Naive B cell (primary cell): ENCODE measurements around the gene FGF3. TPM values are rescaled to one million over a fixed set of nuclear protein-coding genes. Genes with fewer than 3 reads are reported as not detected.
A peak's percentile ranks its signal among the peaks of the same experiment; 100 is the strongest.

Experiments used
- ATAC-seq, 2 donors: fragments of 150-1000 bp; cut with Tn5 transposase; 2 replicates each; pipeline ENCODE4 v1.10.0; 2021; ENCODE audit warnings: low read depth in 2 of 2, mild to moderate bottlenecking in 2 of 2, moderate library complexity in 2 of 2
- DNase-seq: peaks from one replicate; pipeline ENCODE4 v3.0.0; 2022
- H3K27ac Mint-ChIP-seq, 6 donors: one replicate each; pipeline ENCODE4 v1.8.0; 2020 to 2022; ENCODE audit warnings: mild to moderate bottlenecking in 6 of 6, mixed read lengths in 6 of 6, moderate library complexity in 5 of 6, inconsistent platforms in 2 of 6
- H3K27me3 Mint-ChIP-seq, 3 donors: one replicate each; pipeline ENCODE4 v1.8.0; 2021 to 2022; ENCODE audit warnings: mixed read lengths in 3 of 3, mild to moderate bottlenecking in 1 of 3
- H3K36me3 Mint-ChIP-seq, 2 donors: one replicate each; pipeline ENCODE4 v1.8.0; 2020 to 2022; ENCODE audit warnings: mixed read lengths in 2 of 2, inconsistent platforms in 1 of 2, mild to moderate bottlenecking in 1 of 2
- H3K4me1 Mint-ChIP-seq, 3 donors: one replicate each; pipeline ENCODE4 v1.8.0; 2020 to 2022; ENCODE audit warnings: mixed read lengths in 3 of 3, inconsistent platforms in 1 of 3, mild to moderate bottlenecking in 1 of 3, moderate library complexity in 1 of 3
- H3K4me3 Mint-ChIP-seq, 8 donors: one replicate each; pipeline ENCODE4 v1.8.0; 2020 to 2022; ENCODE audit warnings: mild to moderate bottlenecking in 8 of 8, mixed read lengths in 8 of 8, moderate library complexity in 8 of 8, inconsistent platforms in 2 of 8
- H3K9me3 Mint-ChIP-seq, 7 donors: one replicate each; pipeline ENCODE4 v1.8.0; 2020 to 2022; ENCODE audit warnings: mixed read lengths in 7 of 7, mild to moderate bottlenecking in 5 of 7, inconsistent platforms in 2 of 7, moderate library complexity in 1 of 7
- polyA plus RNA-seq, 6 donors: library from polyadenylated mRNA; unstranded; fragments of 300-500 nt; fragmentation: Illumina TruSeq; gene quantifications; one replicate each; pipeline ENCODE4 v1.2.3, GENCODE V29; 2021; ENCODE audit warnings: low read depth in 6 of 6

FGF3 gene
- polyA plus RNA-seq, 6 donors from 2014 or later: not detected

- peaks cover 0 to 5% (median 0%) of the 10 kb centered on the region in 3 donors for H3K4me1 Mint-ChIP-seq
- H3K36me3 Mint-ChIP-seq: no peaks in the 10 kb centered on the region
- H3K27ac Mint-ChIP-seq: no peak overlapping the region
- peaks cover 0 to 5% (median 0%) of the 10 kb centered on the region in 7 donors for H3K9me3 Mint-ChIP-seq
- H3K27me3 Mint-ChIP-seq: peaks cover 20 to 30% (median 26%) of the 10 kb centered on the region in 3 donors
- ATAC-seq: no peak
- no peak overlapping the region for H3K4me3 Mint-ChIP-seq
- no peak for DNase-seq
Measured at GRCh38 chr11:69840371-69841169, 21.4 kb upstream of the FGF3 start.

- H3K27me3 Mint-ChIP-seq: peaks cover 20 to 41% (median 35%) of the 10 kb centered on the region in 3 donors
- H3K36me3 Mint-ChIP-seq: no peaks in the 10 kb centered on the region
- H3K27ac Mint-ChIP-seq: no peak overlapping the region
- ATAC-seq: no peak
- peaks cover 0 to 5% (median 0%) of the 10 kb centered on the region in 7 donors for H3K9me3 Mint-ChIP-seq
- H3K4me1 Mint-ChIP-seq: peaks cover 0 to 5% (median 0%) of the 10 kb centered on the region in 3 donors
- H3K4me3 Mint-ChIP-seq: no peak overlapping the region
- DNase-seq: no peak
Measured at GRCh38 chr11:69839516-69839915, 20.3 kb upstream of the FGF3 start.

- DNase-seq (no peak), ATAC-seq (no peak)
- Mint-ChIP-seq H3K36me3 (no peaks in the 10 kb centered on the region), H3K9me3 (peaks cover 0 to 5% (median 0%) of the 10 kb centered on the region in 7 donors), H3K4me3 (no peak overlapping the region), H3K4me1 (peaks cover 0 to 5% (median 0%) of the 10 kb centered on the region in 3 donors), H3K27ac (no peak overlapping the region), H3K27me3 (peaks cover 28 to 47% (median 43%) of the 10 kb centered on the region in 3 donors)
Measured at GRCh38 chr11:69837791-69838190, 18.6 kb upstream of the FGF3 start.

- H3K27me3 Mint-ChIP-seq: peaks cover 23 to 56% (median 50%) of the 10 kb centered on the region in 3 donors
- no peak overlapping the region for H3K4me3 Mint-ChIP-seq
- peaks cover 0 to 3% (median 0%) of the 10 kb centered on the region in 7 donors for H3K9me3 Mint-ChIP-seq
- H3K36me3 Mint-ChIP-seq: no peaks in the 10 kb centered on the region
- DNase-seq (no peak), ATAC-seq (no peak)
- H3K4me1 Mint-ChIP-seq: peaks cover 0 to 3% (median 0%) of the 10 kb centered on the region in 3 donors
- no peak overlapping the region for H3K27ac Mint-ChIP-seq
Measured at GRCh38 chr11:69836401-69836800, 17.2 kb upstream of the FGF3 start.

GRCh38 chr11:69834811-69835800 is 15.9 kb upstream of the FGF3 start:
- Mint-ChIP-seq H3K4me3 (no peak overlapping the region), H3K27me3 (peaks cover 19 to 61% (median 50%) of the 10 kb centered on the region in 3 donors), H3K9me3 (no peaks in the 10 kb centered on the region), H3K4me1 (no peaks in the 10 kb centered on the region), H3K36me3 (no peaks in the 10 kb centered on the region), H3K27ac (no peak overlapping the region)
- no peak for ATAC-seq
- no peak for DNase-seq

- Mint-ChIP-seq H3K36me3 (no peaks in the 10 kb centered on the region), H3K4me1 (no peaks in the 10 kb centered on the region), H3K4me3 (no peak overlapping the region), H3K9me3 (no peaks in the 10 kb centered on the region), H3K27me3 (peaks cover 19 to 61% (median 50%) of the 10 kb centered on the region in 3 donors), H3K27ac (no peak overlapping the region)
- no peak for DNase-seq
- ATAC-seq: no peak
Measured at GRCh38 chr11:69834251-69834650, 15.0 kb upstream of the FGF3 start.

- Mint-ChIP-seq H3K27me3 (peaks cover 14 to 55% (median 42%) of the 10 kb centered on the region in 3 donors), H3K4me1 (no peaks in the 10 kb centered on the region), H3K9me3 (peaks cover 0 to 2% (median 0%) of the 10 kb centered on the region in 7 donors), H3K36me3 (no peaks in the 10 kb centered on the region), H3K4me3 (peak overlapping the region in 1 of 8 donors; percentile 22), H3K27ac (no peak overlapping the region)
- DNase-seq (no peak), ATAC-seq (no peak)
Measured at GRCh38 chr11:69832561-69833413, 13.6 kb upstream of the FGF3 start.

- no peak overlapping the region for H3K27ac Mint-ChIP-seq
- H3K9me3 Mint-ChIP-seq: peaks cover 0 to 7% (median 4%) of the 10 kb centered on the region in 7 donors
- H3K4me3 Mint-ChIP-seq: no peak overlapping the region
- ATAC-seq: no peak
- no peak for DNase-seq
- H3K4me1 Mint-ChIP-seq: no peaks in the 10 kb centered on the region
- no peaks in the 10 kb centered on the region for H3K36me3 Mint-ChIP-seq
- peaks cover 14 to 55% (median 42%) of the 10 kb centered on the region in 3 donors for H3K27me3 Mint-ChIP-seq
Measured at GRCh38 chr11:69831985-69832384, 12.8 kb upstream of the FGF3 start.

GRCh38 chr11:69830086-69830485 is 10.9 kb upstream of the FGF3 start:
- ATAC-seq (no peak), DNase-seq (no peak)
- no peak overlapping the region for H3K4me3 Mint-ChIP-seq
- no peaks in the 10 kb centered on the region for H3K36me3 Mint-ChIP-seq
- peaks cover 0 to 8% (median 4%) of the 10 kb centered on the region in 7 donors for H3K9me3 Mint-ChIP-seq
- no peaks in the 10 kb centered on the region for H3K4me1 Mint-ChIP-seq
- H3K27ac Mint-ChIP-seq: no peak overlapping the region
- H3K27me3 Mint-ChIP-seq: peaks cover 13 to 51% (median 32%) of the 10 kb centered on the region in 3 donors

- DNase-seq (no peak), ATAC-seq (no peak)
- H3K36me3 Mint-ChIP-seq: no peaks in the 10 kb centered on the region
- no peak overlapping the region for H3K27ac Mint-ChIP-seq
- H3K4me1 Mint-ChIP-seq: no peaks in the 10 kb centered on the region
- peaks cover 0 to 8% (median 4%) of the 10 kb centered on the region in 7 donors for H3K9me3 Mint-ChIP-seq
- peaks cover 13 to 51% (median 24%) of the 10 kb centered on the region in 3 donors for H3K27me3 Mint-ChIP-seq
- no peak overlapping the region for H3K4me3 Mint-ChIP-seq
Measured at GRCh38 chr11:69828971-69829344, 9.7 kb upstream of the FGF3 start.

- peaks cover 0 to 8% (median 4%) of the 10 kb centered on the region in 7 donors for H3K9me3 Mint-ChIP-seq
- no peak overlapping the region for H3K4me3 Mint-ChIP-seq
- no peaks in the 10 kb centered on the region for H3K4me1 Mint-ChIP-seq
- H3K27ac Mint-ChIP-seq: no peak overlapping the region
- H3K27me3 Mint-ChIP-seq: peaks cover 10 to 51% (median 26%) of the 10 kb centered on the region in 3 donors
- DNase-seq (no peak), ATAC-seq (no peak)
- H3K36me3 Mint-ChIP-seq: no peaks in the 10 kb centered on the region
Measured at GRCh38 chr11:69828276-69828970, 9.2 kb upstream of the FGF3 start.

- H3K27ac Mint-ChIP-seq: no peak overlapping the region
- no peaks in the 10 kb centered on the region for H3K36me3 Mint-ChIP-seq
- no peaks in the 10 kb centered on the region for H3K4me1 Mint-ChIP-seq
- no peak for ATAC-seq
- H3K4me3 Mint-ChIP-seq: no peak overlapping the region
- peaks cover 0 to 8% (median 4%) of the 10 kb centered on the region in 7 donors for H3K9me3 Mint-ChIP-seq
- H3K27me3 Mint-ChIP-seq: peaks cover 5 to 54% (median 34%) of the 10 kb centered on the region in 3 donors
- no peak for DNase-seq
Measured at GRCh38 chr11:69826773-69827172, 7.6 kb upstream of the FGF3 start.
